ENCODE measurements around the gene HMGB4. TPM values are rescaled to one million over a fixed set of nuclear protein-coding genes. Genes with fewer than 3 reads are reported as not detected.

The HMGB4 gene
- total RNA-seq, 1 experiment from 2014 or later: not detected

GRCh38 chr1:33908324-33908956 lies 44.6 kb downstream of the HMGB4 start:
- no peak for DNase-seq
- H3K27me3 ChIP-seq: no peaks in the 10 kb centered on the region
- H3K9me3 ChIP-seq: no peaks in the 10 kb centered on the region
- no peak overlapping the region for H3K4me3 ChIP-seq
- H3K36me3 ChIP-seq: no peaks in the 10 kb centered on the region
